Common myeloid progenitor, CD34-positive (primary cell): ENCODE results near the gene TPP1.

Experiments
- CTCF ChIA-PET: fragments of 350-600 bp; sonication (Branson Sonifier 250); formaldehyde crosslinking; loops from one replicate; lab custom pipeline; 2021; ENCODE audit warnings: antibody characterized with exemption; lab: Charles Lee
- POLR2A ChIA-PET: fragments of 350-600 bp; sonication (Branson Sonifier 250); formaldehyde crosslinking; loops from one replicate; lab custom pipeline; 2021; ENCODE audit warnings: antibody characterized with exemption; lab: Charles Lee
- DNase-seq, 3 donors: peaks; one replicate each; pipeline versions ENCODE4 v3.0.0 to v3.0.0-alpha.2; 2013
- H3K27ac ChIP-seq, 2 experiments: 1 replicate in 1 of 2; 2 replicates in 1 of 2; pipeline ENCODE4 v1.7.0; 2013; ENCODE audit warnings: inconsistent platforms in 2 of 2, low read length in 2 of 2, mild to moderate bottlenecking in 2 of 2, low read depth in 1 of 2, moderate library complexity in 1 of 2; ENCODE audit not compliant: severe bottlenecking in 2 of 2, insufficient read depth in 1 of 2, poor library complexity in 1 of 2
- H3K27me3 ChIP-seq, 5 experiments: replicated peaks in 2 of 5; 1 replicate in 3 of 5; 2 replicates in 2 of 5; pipeline versions ENCODE4 v1.6.1 to v1.7.0; 2013; ENCODE audit warnings: low read length in 4 of 5, mild to moderate bottlenecking in 2 of 5, moderate library complexity in 2 of 5, inconsistent platforms in 1 of 5; ENCODE audit not compliant: insufficient read depth in 5 of 5, control insufficient read depth in 4 of 5
- H3K36me3 ChIP-seq, 4 experiments: 1 replicate in 2 of 4; 2 replicates in 2 of 4; pipeline versions ENCODE4 v1.6.1 to v1.7.0; 2013; ENCODE audit warnings: low read length in 3 of 4, control low read depth in 1 of 4, mild to moderate bottlenecking in 1 of 4; ENCODE audit not compliant: control insufficient read depth in 4 of 4, insufficient read depth in 4 of 4
- H3K4me1 ChIP-seq, 4 experiments: 1 replicate in 3 of 4; 2 replicates in 1 of 4; pipeline versions ENCODE4 v1.6.1 to v1.7.1; 2013; ENCODE audit warnings: low read length in 3 of 4, mild to moderate bottlenecking in 3 of 4, control low read depth in 1 of 4, inconsistent platforms in 1 of 4, moderate library complexity in 1 of 4; ENCODE audit not compliant: control insufficient read depth in 4 of 4, insufficient read depth in 4 of 4; ENCODE audit errors: control extremely low read depth in 1 of 4
- H3K4me3 ChIP-seq, 7 experiments: 1 replicate in 4 of 7; 2 replicates in 3 of 7; pipeline versions ENCODE4 v1.5.1 to v1.7.0; 2013; ENCODE audit warnings: mild to moderate bottlenecking in 7 of 7, low read length in 6 of 7, moderate library complexity in 6 of 7, inconsistent platforms in 2 of 7, low read depth in 2 of 7, control low read depth in 1 of 7; ENCODE audit not compliant: insufficient read depth in 4 of 7, control insufficient read depth in 1 of 7; ENCODE audit errors: extremely low read depth in 1 of 7
- H3K9me3 ChIP-seq, 5 experiments: 1 replicate in 4 of 5; 2 replicates in 1 of 5; pipeline versions ENCODE4 v1.6.1 to v1.7.1; 2013; ENCODE audit warnings: low read length in 4 of 5, mild to moderate bottlenecking in 2 of 5, inconsistent platforms in 1 of 5, low read depth in 1 of 5, moderate library complexity in 1 of 5; ENCODE audit not compliant: control insufficient read depth in 4 of 5, insufficient read depth in 2 of 5; ENCODE audit errors: control extremely low read depth in 1 of 5
- WGBS: methylation state at CpG from one replicate; pipeline ENCODE4 v1.1.5; 2013; ENCODE audit not compliant: insufficient coverage; 5-methylcytosine and 5-hydroxymethylcytosine counted together

The TPP1 gene

GRCh38 chr11:6658647-6659046, 39.4 kb upstream of the TPP1 start:
- ChIA-PET POLR2A (no interaction called here), CTCF (interaction anchor here (1.1 to 1.6 kb wide), 3 partner anchors 9 to 55 kb away, joined by 3 to 4 read pairs (median 3); partner anchors contain the start of gene ILK)

GRCh38 chr11:6657346-6657745, 38.1 kb upstream of the TPP1 start:
- ChIA-PET CTCF (interaction anchor here (0.6 to 1.3 kb wide), 3 partner anchors 10 to 48 kb away, joined by 3 read pairs; no protein-coding TSS in a partner anchor), POLR2A (interaction anchor here (0.6 kb wide), 1 partner anchor 319 kb away, joined by 3 read pairs; no protein-coding TSS in a partner anchor)
- Histone ChIP-seq H3K4me3 (no peak overlapping the region), H3K9me3 (no peaks in the 10 kb centered on the region), H3K27ac (no peak overlapping the region), H3K36me3 (no peaks in the 10 kb centered on the region), H3K4me1 (peaks cover 0 to 13% (median 8%) of the 10 kb centered on the region in 4 experiments), H3K27me3 (peaks cover 0 to 19% (median 8%) of the 10 kb centered on the region in 5 experiments)
- no CpG with 5 or more reads among the region's 1 CpG for WGBS
- no peak for DNase-seq

More at GRCh38 chr11:6658647-6659046, 39.4 kb upstream of the TPP1 start:
- Histone ChIP-seq H3K9me3 (no peaks in the 10 kb centered on the region), H3K27me3 (peaks cover 0 to 19% (median 8%) of the 10 kb centered on the region in 5 experiments), H3K27ac (no peak overlapping the region), H3K4me3 (no peak overlapping the region), H3K4me1 (peaks cover 0 to 13% (median 7%) of the 10 kb centered on the region in 4 experiments), H3K36me3 (no peaks in the 10 kb centered on the region)
- DNase-seq: no peak

- POLR2A ChIA-PET: interaction anchor here (0.6 kb wide), 1 partner anchor 319 kb away, joined by 3 read pairs; no protein-coding TSS in a partner anchor
- Histone ChIP-seq H3K27me3 (peaks cover 0 to 19% (median 8%) of the 10 kb centered on the region in 5 experiments), H3K4me3 (no peak overlapping the region), H3K27ac (no peak overlapping the region), H3K36me3 (no peaks in the 10 kb centered on the region), H3K9me3 (no peaks in the 10 kb centered on the region), H3K4me1 (peaks cover 0 to 13% (median 8%) of the 10 kb centered on the region in 4 experiments)
- 91% methylated on average over 4 of the region's 5 CpGs for WGBS
- CTCF ChIA-PET: interaction anchor here (0.6 to 1.0 kb wide), 3 partner anchors 24 to 49 kb away, joined by 3 read pairs; no protein-coding TSS in a partner anchor
- DNase-seq: peak in 1 of 3 donors; percentile 33
Measured at GRCh38 chr11:6656936-6657335, 37.7 kb upstream of the TPP1 start.

- peak overlapping the region in 2 of 7 experiments; percentile 0 to 86 for H3K4me3 ChIP-seq
- no peaks in the 10 kb centered on the region for H3K9me3 ChIP-seq
- peaks cover 0 to 13% (median 8%) of the 10 kb centered on the region in 4 experiments for H3K4me1 ChIP-seq
- peaks cover 0 to 19% (median 8%) of the 10 kb centered on the region in 5 experiments for H3K27me3 ChIP-seq
- H3K27ac ChIP-seq: no peak overlapping the region
- POLR2A ChIA-PET: no interaction called here
- DNase-seq: no peak
- no peaks in the 10 kb centered on the region for H3K36me3 ChIP-seq
- 72% methylated on average over 3 of the region's 4 CpGs for WGBS
- CTCF ChIA-PET: interaction anchor here (0.6 to 1.0 kb wide), 3 partner anchors 24 to 49 kb away, joined by 3 read pairs; no protein-coding TSS in a partner anchor
Measured at GRCh38 chr11:6656584-6656915, 37.3 kb upstream of the TPP1 start.

DNA sequence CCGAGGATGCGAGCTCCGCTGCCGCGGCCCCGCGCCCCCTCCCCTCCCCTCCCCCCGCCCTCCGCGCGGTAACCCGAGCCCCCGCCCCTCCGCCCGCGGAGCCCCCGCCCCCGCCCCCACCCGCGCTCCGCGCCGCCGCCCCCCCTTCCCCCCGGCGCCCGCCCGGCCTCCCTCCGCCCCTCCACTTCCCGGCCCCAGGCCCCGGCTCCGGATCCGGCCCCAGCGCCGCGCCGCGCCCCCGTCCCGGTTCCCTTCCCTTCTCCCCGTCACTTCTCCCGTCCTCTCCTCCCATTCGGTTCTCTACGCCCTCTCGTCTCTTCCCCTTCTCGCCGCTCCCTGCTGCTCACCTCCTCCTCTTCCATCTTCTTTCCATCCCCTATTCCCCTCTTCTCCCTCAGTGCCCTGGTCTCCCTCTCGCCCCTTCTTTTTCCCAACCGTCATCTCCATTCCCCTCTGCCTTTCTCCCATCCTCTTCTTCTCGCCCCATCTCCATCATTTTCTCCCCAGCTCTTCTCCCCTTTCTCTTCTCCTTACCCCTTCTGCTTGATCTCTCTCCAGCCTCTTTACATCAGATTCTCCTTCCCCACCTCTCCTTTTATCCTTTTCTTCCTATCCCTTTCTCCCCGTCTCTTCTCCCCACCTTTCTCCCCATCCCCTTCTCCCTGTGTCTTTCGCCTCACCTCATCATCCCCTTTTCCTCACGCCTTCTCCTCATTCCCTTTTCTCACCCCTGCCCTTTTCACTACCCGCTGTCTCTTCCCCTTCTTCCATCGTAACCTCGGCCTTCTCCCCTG, 36.8 kb upstream of the TPP1 start, which contains the start of gene DCHS1:
Gene DCHS1 (minus strand): TSS at position 20 of the 794 bp plus-strand sequence. CDS start 14,196 bp downstream, outside the sequence.
- ChIA-PET POLR2A (no interaction called here), CTCF (interaction anchor here (1.0 kb wide), 1 partner anchor 25 kb away, joined by 3 read pairs; no protein-coding TSS in a partner anchor)
- H3K9me3 ChIP-seq: no peaks in the 10 kb centered on the region
- 10% methylated on average over 27 of the region's 56 CpGs for WGBS
- H3K4me3 ChIP-seq: peak within 1 kb of the TSS; percentile 19 to 86 (median 61)
- H3K27me3 ChIP-seq: peaks cover 0 to 19% (median 8%) of the 10 kb centered on the region in 5 experiments
- H3K4me1 ChIP-seq: peaks cover 0 to 13% (median 8%) of the 10 kb centered on the region in 4 experiments
- no peaks in the 10 kb centered on the region for H3K36me3 ChIP-seq
- H3K27ac ChIP-seq: no peak within 1 kb of the TSS
- peak in 1 of 3 donors; percentile 27 for DNase-seq

DNA sequence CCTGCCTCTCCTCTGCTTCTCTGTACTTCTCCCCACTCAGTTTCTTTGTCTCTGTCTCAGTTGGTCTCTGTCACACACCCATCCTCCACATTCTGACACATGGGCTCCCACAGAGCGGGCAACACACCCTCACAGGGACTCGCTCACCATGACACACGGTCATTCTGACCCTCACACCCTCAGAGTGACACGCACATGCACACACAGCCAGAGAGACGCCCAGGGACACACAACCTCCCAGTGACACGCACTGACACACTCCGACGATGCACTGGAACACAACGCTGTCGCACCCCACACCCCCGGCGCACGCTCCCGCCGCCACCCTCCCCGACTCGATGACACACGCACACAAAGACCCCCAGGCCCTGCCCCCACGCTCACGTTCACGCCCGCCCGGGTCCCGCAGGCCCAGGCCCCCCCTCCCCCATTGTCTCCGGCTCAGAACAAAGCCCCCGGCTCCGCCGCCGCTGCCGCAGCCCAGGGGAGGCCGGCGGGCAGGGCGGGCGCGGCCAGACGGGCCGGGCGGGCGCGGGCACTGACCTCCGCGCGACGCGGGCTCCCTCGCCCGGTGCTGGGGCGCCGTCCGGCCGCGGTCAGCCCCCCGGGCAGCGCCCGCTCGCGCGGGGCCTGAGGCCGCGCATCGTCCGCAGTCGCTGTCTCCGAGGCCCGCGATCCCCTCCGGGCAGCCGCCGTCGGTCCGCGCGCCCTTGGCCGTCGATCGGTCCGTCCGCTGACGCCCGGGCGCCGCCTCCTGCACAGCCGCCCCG, 36.0 kb upstream of the TPP1 start:
- Histone ChIP-seq H3K27me3 (peaks cover 0 to 19% (median 8%) of the 10 kb centered on the region in 5 experiments), H3K9me3 (no peaks in the 10 kb centered on the region), H3K36me3 (no peaks in the 10 kb centered on the region), H3K4me3 (peak overlapping the region; percentile 19 to 83 (median 55)), H3K27ac (no peak overlapping the region), H3K4me1 (peaks cover 0 to 13% (median 8%) of the 10 kb centered on the region in 4 experiments)
- ChIA-PET CTCF (interaction anchor here (1.9 kb wide), 1 partner anchor 37 kb away, joined by 9 read pairs; the partner anchor contains the start of gene TPP1), POLR2A (no interaction called here)
- peak in 2 of 3 donors; percentile 42 to 59 for DNase-seq
- WGBS: 4% methylated on average over 42 of the region's 84 CpGs
